Stimulated activated memory B cell treated with anti-CD40 and anti-IgM and Interleukin-4, amounts not matched to agents 10 μg/mL and 1 μg/mL and 100 μg/mL, for 72 hours (primary cell): ENCODE measurements around the gene RASAL2.

ENCODE experiments used
- ATAC-seq: fragments of 150-1000 bp; cut with Tn5 transposase; 2 replicates; pipeline ENCODE4 v1.10.0; 2021
- H3K27ac Mint-ChIP-seq: one replicate; pipeline ENCODE4 v1.8.0; 2022; ENCODE audit warnings: mild to moderate bottlenecking, mixed read lengths
- H3K27me3 Mint-ChIP-seq: one replicate; pipeline ENCODE4 v1.8.0; 2022; ENCODE audit warnings: mixed read lengths
- H3K36me3 Mint-ChIP-seq: one replicate; pipeline ENCODE4 v1.8.0; 2022; ENCODE audit warnings: mixed read lengths
- H3K4me1 Mint-ChIP-seq: one replicate; pipeline ENCODE4 v1.8.0; 2022; ENCODE audit warnings: mixed read lengths
- H3K4me3 Mint-ChIP-seq: one replicate; pipeline ENCODE4 v1.8.0; 2022; ENCODE audit warnings: mild to moderate bottlenecking, moderate library complexity, mixed read lengths
- H3K9me3 Mint-ChIP-seq: one replicate; pipeline ENCODE4 v1.8.0; 2022; ENCODE audit warnings: mixed read lengths

RASAL2 gene

GRCh38 chr1:178155481-178156255 is 61.8 kb downstream of the RASAL2 start:
- Mint-ChIP-seq H3K36me3 (no peaks in the 10 kb centered on the region), H3K27me3 (no peaks in the 10 kb centered on the region), H3K9me3 (no peaks in the 10 kb centered on the region), H3K27ac (no peak overlapping the region), H3K4me3 (no peak overlapping the region), H3K4me1 (no peaks in the 10 kb centered on the region)
- no peak for ATAC-seq

GRCh38 chr1:178160736-178161475 is 67.0 kb downstream of the RASAL2 start:
- H3K4me1 Mint-ChIP-seq = no peaks in the 10 kb centered on the region
- ATAC-seq = no peak
- no peaks in the 10 kb centered on the region for H3K9me3 Mint-ChIP-seq
- H3K27me3 Mint-ChIP-seq = no peaks in the 10 kb centered on the region
- H3K27ac Mint-ChIP-seq = no peak overlapping the region
- H3K36me3 Mint-ChIP-seq = no peaks in the 10 kb centered on the region
- no peak overlapping the region for H3K4me3 Mint-ChIP-seq

GRCh38 chr1:178161516-178161915 is 67.6 kb downstream of the RASAL2 start:
- H3K4me3 Mint-ChIP-seq = no peak overlapping the region
- H3K9me3 Mint-ChIP-seq = no peaks in the 10 kb centered on the region
- no peaks in the 10 kb centered on the region for H3K27me3 Mint-ChIP-seq
- no peak overlapping the region for H3K27ac Mint-ChIP-seq
- ATAC-seq = no peak
- no peaks in the 10 kb centered on the region for H3K4me1 Mint-ChIP-seq
- H3K36me3 Mint-ChIP-seq = no peaks in the 10 kb centered on the region

- H3K4me1 Mint-ChIP-seq = no peaks in the 10 kb centered on the region
- no peaks in the 10 kb centered on the region for H3K9me3 Mint-ChIP-seq
- no peak for ATAC-seq
- no peaks in the 10 kb centered on the region for H3K36me3 Mint-ChIP-seq
- H3K27me3 Mint-ChIP-seq = no peaks in the 10 kb centered on the region
- H3K4me3 Mint-ChIP-seq = no peak overlapping the region
- H3K27ac Mint-ChIP-seq = no peak overlapping the region
These were observed 71.3 kb downstream of the RASAL2 start for GRCh38 chr1:178165196-178165595.

- Mint-ChIP-seq H3K27me3 (no peaks in the 10 kb centered on the region), H3K4me1 (no peaks in the 10 kb centered on the region), H3K9me3 (no peaks in the 10 kb centered on the region), H3K27ac (no peak overlapping the region), H3K4me3 (no peak overlapping the region), H3K36me3 (no peaks in the 10 kb centered on the region)
- no peak for ATAC-seq
These were observed 72.6 kb downstream of the RASAL2 start for GRCh38 chr1:178166429-178167024.

GRCh38 chr1:178168536-178168935 is 74.6 kb downstream of the RASAL2 start:
- Mint-ChIP-seq H3K27ac (no peak overlapping the region), H3K36me3 (no peaks in the 10 kb centered on the region), H3K27me3 (no peaks in the 10 kb centered on the region), H3K4me3 (no peak overlapping the region), H3K9me3 (no peaks in the 10 kb centered on the region), H3K4me1 (no peaks in the 10 kb centered on the region)
- ATAC-seq = no peak

- no peak for ATAC-seq
- Mint-ChIP-seq H3K27me3 (peaks cover 8% of the 10 kb centered on the region), H3K36me3 (no peaks in the 10 kb centered on the region), H3K4me3 (no peak overlapping the region), H3K27ac (no peak overlapping the region), H3K4me1 (no peaks in the 10 kb centered on the region), H3K9me3 (no peaks in the 10 kb centered on the region)
These were observed 75.7 kb downstream of the RASAL2 start for GRCh38 chr1:178169649-178170048.

GRCh38 chr1:178172939-178173338 is 79.0 kb downstream of the RASAL2 start:
- Mint-ChIP-seq H3K4me1 (no peaks in the 10 kb centered on the region), H3K36me3 (no peaks in the 10 kb centered on the region), H3K9me3 (no peaks in the 10 kb centered on the region), H3K4me3 (no peak overlapping the region), H3K27me3 (peaks cover 19% of the 10 kb centered on the region), H3K27ac (no peak overlapping the region)
- no peak for ATAC-seq

GRCh38 chr1:178174539-178174938 is 80.6 kb downstream of the RASAL2 start:
- Mint-ChIP-seq H3K4me3 (no peak overlapping the region), H3K27ac (no peak overlapping the region), H3K4me1 (no peaks in the 10 kb centered on the region), H3K36me3 (no peaks in the 10 kb centered on the region), H3K9me3 (no peaks in the 10 kb centered on the region), H3K27me3 (peaks cover 19% of the 10 kb centered on the region)
- ATAC-seq = no peak

- Mint-ChIP-seq H3K27ac (no peak overlapping the region), H3K4me3 (no peak overlapping the region), H3K4me1 (no peaks in the 10 kb centered on the region)
These were observed 86.5 kb downstream of the RASAL2 start for GRCh38 chr1:178180405-178180804.

GRCh38 chr1:178183796-178184195 is 89.9 kb downstream of the RASAL2 start:
- Mint-ChIP-seq H3K4me1 (no peaks in the 10 kb centered on the region), H3K36me3 (peaks cover 4% of the 10 kb centered on the region), H3K27ac (no peak overlapping the region)

More at GRCh38 chr1:178180405-178180804, 86.5 kb downstream of the RASAL2 start:
- no peaks in the 10 kb centered on the region for H3K36me3 Mint-ChIP-seq
- peaks cover 24% of the 10 kb centered on the region for H3K27me3 Mint-ChIP-seq
- no peaks in the 10 kb centered on the region for H3K9me3 Mint-ChIP-seq
- ATAC-seq = no peak

GRCh38 chr1:178188306-178188705 is 94.4 kb downstream of the RASAL2 start:
- Mint-ChIP-seq H3K27ac (no peak overlapping the region), H3K36me3 (peaks cover 4% of the 10 kb centered on the region), H3K9me3 (peaks cover 3% of the 10 kb centered on the region), H3K4me1 (no peaks in the 10 kb centered on the region), H3K4me3 (no peak overlapping the region), H3K27me3 (peaks cover 52% of the 10 kb centered on the region)
- ATAC-seq = no peak

More at GRCh38 chr1:178183796-178184195, 89.9 kb downstream of the RASAL2 start:
- peaks cover 44% of the 10 kb centered on the region for H3K27me3 Mint-ChIP-seq
- no peak for ATAC-seq
- peaks cover 3% of the 10 kb centered on the region for H3K9me3 Mint-ChIP-seq
- H3K4me3 Mint-ChIP-seq = no peak overlapping the region

GRCh38 chr1:178189814-178190213 is 95.9 kb downstream of the RASAL2 start:
- no peak overlapping the region for H3K4me3 Mint-ChIP-seq
- no peak for ATAC-seq

GRCh38 chr1:178190881-178191280 is 97.0 kb downstream of the RASAL2 start:
- H3K36me3 Mint-ChIP-seq = peaks cover 4% of the 10 kb centered on the region
- H3K9me3 Mint-ChIP-seq = peaks cover 3% of the 10 kb centered on the region
- ATAC-seq = no peak
- no peak overlapping the region for H3K27ac Mint-ChIP-seq
- H3K27me3 Mint-ChIP-seq = peaks cover 35% of the 10 kb centered on the region
- no peaks in the 10 kb centered on the region for H3K4me1 Mint-ChIP-seq
- no peak overlapping the region for H3K4me3 Mint-ChIP-seq

More at GRCh38 chr1:178189814-178190213, 95.9 kb downstream of the RASAL2 start:
- Mint-ChIP-seq H3K9me3 (peaks cover 3% of the 10 kb centered on the region), H3K36me3 (peaks cover 4% of the 10 kb centered on the region), H3K27ac (no peak overlapping the region), H3K4me1 (no peaks in the 10 kb centered on the region), H3K27me3 (peaks cover 46% of the 10 kb centered on the region)

- H3K36me3 Mint-ChIP-seq = no peaks in the 10 kb centered on the region
- H3K9me3 Mint-ChIP-seq = no peaks in the 10 kb centered on the region
- H3K27me3 Mint-ChIP-seq = peaks cover 17% of the 10 kb centered on the region
- no peak for ATAC-seq
- H3K27ac Mint-ChIP-seq = no peak overlapping the region
- H3K4me1 Mint-ChIP-seq = no peaks in the 10 kb centered on the region
- no peak overlapping the region for H3K4me3 Mint-ChIP-seq
These were observed 98.8 kb downstream of the RASAL2 start for GRCh38 chr1:178192686-178193085.
